HEK293 (cell line): ENCODE measurements around the gene ZNF652.

Source experiments
- CTCF ChIA-PET: fragments of 350-600 bp; formaldehyde crosslinking; extraction: SDS; loops from one replicate; lab custom pipeline; 2021; ENCODE audit warnings: antibody characterized with exemption; lab: Yijun Ruan, JAX
- POLR2A ChIA-PET: fragments of 300-600 bp; formaldehyde crosslinking; extraction: SDS; loops from one replicate; lab custom pipeline; 2020; ENCODE audit warnings: antibody characterized with exemption, inconsistent platforms; lab: Yijun Ruan, JAX
- H3K27ac ChIP-seq: fragments of 200-500 bp; sonication (Bioruptor generic); 2 replicates; pipeline ENCODE4 v1.5.1; 2014; ENCODE audit warnings: low read depth, low read length, control low read depth, inconsistent platforms; ENCODE audit errors: extremely low read depth
- H3K36me3 ChIP-seq, 2 experiments: fragments of 200-500 bp in 1 of 2; sonication (Bioruptor generic) in 1 of 2; 1 replicate in 1 of 2; 2 replicates in 1 of 2; pipeline ENCODE4 v1.5.1; 2014 to 2017; ENCODE audit warnings: inconsistent platforms in 2 of 2, low read length in 2 of 2; ENCODE audit not compliant: control insufficient read depth in 2 of 2, insufficient read depth in 1 of 2
- H3K4me1 ChIP-seq: fragments of 200-500 bp; sonication (Bioruptor generic); 2 replicates; pipeline ENCODE4 v1.5.1; 2014; ENCODE audit warnings: mild to moderate bottlenecking, low read length, inconsistent platforms; ENCODE audit not compliant: control insufficient read depth, insufficient read depth
- H3K4me3 ChIP-seq: 2 replicates; pipeline ENCODE4 v1.5.1; 2011; ENCODE audit warnings: low read depth, mild to moderate bottlenecking, control low read depth, low read length, moderate library complexity
- H3K9me3 ChIP-seq: fragments of 200-500 bp; sonication (Bioruptor generic); 2 replicates; pipeline ENCODE4 v1.5.1; 2014; ENCODE audit warnings: low read depth, low read length, inconsistent platforms; ENCODE audit not compliant: control insufficient read depth, insufficient read depth
- EGR2 ChIP-seq: fragments of 450-650 bp; formaldehyde crosslinking; IDR thresholded peaks from 2 replicates; pipeline ENCODE4 v1.5.1; 2016; ENCODE audit warnings: low read depth, missing biosample characterization, missing genetic modification characterization
- GLIS2 ChIP-seq: fragments of 450-650 bp; formaldehyde crosslinking; IDR thresholded peaks from 2 replicates; pipeline ENCODE4 v1.5.1; 2016; ENCODE audit warnings: missing biosample characterization, missing genetic modification characterization
- SP2 ChIP-seq: fragments of 450-650 bp; formaldehyde crosslinking; IDR thresholded peaks from 2 replicates; pipeline ENCODE4 v1.5.1; 2016; ENCODE audit warnings: missing biosample characterization, missing genetic modification characterization
- SP3 ChIP-seq: fragments of 450-650 bp; formaldehyde crosslinking; IDR thresholded peaks from 2 replicates; pipeline ENCODE4 v1.5.1; 2016; ENCODE audit warnings: missing biosample characterization, missing genetic modification characterization
- ZBTB1 ChIP-seq: fragments of 450-650 bp; formaldehyde crosslinking; IDR thresholded peaks from 2 replicates; pipeline ENCODE4 v1.5.1; 2016; ENCODE audit warnings: missing biosample characterization, missing genetic modification characterization
- ZBTB17 ChIP-seq: fragments of 450-650 bp; formaldehyde crosslinking; IDR thresholded peaks from 2 replicates; pipeline ENCODE4 v1.5.1; 2016; ENCODE audit warnings: missing biosample characterization, missing genetic modification characterization
- ZEB2 ChIP-seq: fragments of 450-650 bp; formaldehyde crosslinking; IDR thresholded peaks from 2 replicates; pipeline ENCODE4 v1.5.1; 2016; ENCODE audit warnings: missing biosample characterization, missing genetic modification characterization
- ZNF335 ChIP-seq: fragments of 450-650 bp; formaldehyde crosslinking; conservative IDR thresholded peaks from 2 replicates; pipeline ENCODE4 v1.5.1; 2016; ENCODE audit warnings: missing biosample characterization, missing genetic modification characterization
- ZNF394 ChIP-seq: fragments of 450-650 bp; formaldehyde crosslinking; IDR thresholded peaks from 2 replicates; pipeline ENCODE4 v1.5.1; 2016; ENCODE audit warnings: missing biosample characterization, missing genetic modification characterization, mild to moderate bottlenecking, moderate library complexity, borderline replicate concordance
- ZNF426 ChIP-seq: fragments of 450-650 bp; formaldehyde crosslinking; IDR thresholded peaks from 2 replicates; pipeline ENCODE4 v1.5.1; 2017; ENCODE audit warnings: missing biosample characterization, missing genetic modification characterization, mild to moderate bottlenecking, inconsistent platforms, moderate library complexity
- ZNF560 ChIP-seq: fragments of 450-650 bp; formaldehyde crosslinking; IDR thresholded peaks from 2 replicates; pipeline ENCODE4 v1.5.1; 2017; ENCODE audit warnings: missing biosample characterization, missing genetic modification characterization, borderline replicate concordance
- ZNF623 ChIP-seq: fragments of 450-650 bp; formaldehyde crosslinking; IDR thresholded peaks from 2 replicates; pipeline ENCODE4 v1.5.1; 2016; ENCODE audit warnings: missing biosample characterization, missing genetic modification characterization
- ZNF830 ChIP-seq: fragments of 450-650 bp; IDR thresholded peaks from 2 replicates; pipeline ENCODE4 v1.5.0; 2018; ENCODE audit warnings: missing biosample characterization, missing genetic modification characterization, low read depth, mild to moderate bottlenecking, moderate library complexity
- ZSCAN30 ChIP-seq: fragments of 450-650 bp; IDR thresholded peaks from 2 replicates; pipeline ENCODE4 v1.5.1; 2018; ENCODE audit warnings: missing biosample characterization, mild to moderate bottlenecking, missing genetic modification characterization, moderate library complexity
- TF ChIP-seq, protein P1 (sequence below): fragments of 450-650 bp; formaldehyde crosslinking; IDR thresholded peaks from 2 replicates; pipeline ENCODE4; 2016; ENCODE audit warnings: missing biosample characterization, missing genetic modification characterization
- TF ChIP-seq, protein P2 (sequence below): fragments of 450-650 bp; formaldehyde crosslinking; IDR thresholded peaks from 2 replicates; pipeline ENCODE4 v1.5.1; 2017; ENCODE audit warnings: missing biosample characterization, missing genetic modification characterization
- TF ChIP-seq, protein P3 (sequence below): fragments of 450-650 bp; formaldehyde crosslinking; IDR thresholded peaks from 2 replicates; pipeline ENCODE4 v1.5.1; 2016; ENCODE audit warnings: missing biosample characterization, missing genetic modification characterization, borderline replicate concordance
- TF ChIP-seq, protein P4 (sequence below): fragments of 450-650 bp; formaldehyde crosslinking; IDR thresholded peaks from 2 replicates; pipeline ENCODE4 v1.5.1; 2017; ENCODE audit warnings: missing biosample characterization, missing genetic modification characterization
- TF ChIP-seq, protein P5 (sequence below): fragments of 450-650 bp; formaldehyde crosslinking; IDR thresholded peaks from 2 replicates; pipeline ENCODE4 v1.5.1; 2016; ENCODE audit warnings: missing biosample characterization, missing genetic modification characterization, low read depth

Gene ZNF652

DNA sequence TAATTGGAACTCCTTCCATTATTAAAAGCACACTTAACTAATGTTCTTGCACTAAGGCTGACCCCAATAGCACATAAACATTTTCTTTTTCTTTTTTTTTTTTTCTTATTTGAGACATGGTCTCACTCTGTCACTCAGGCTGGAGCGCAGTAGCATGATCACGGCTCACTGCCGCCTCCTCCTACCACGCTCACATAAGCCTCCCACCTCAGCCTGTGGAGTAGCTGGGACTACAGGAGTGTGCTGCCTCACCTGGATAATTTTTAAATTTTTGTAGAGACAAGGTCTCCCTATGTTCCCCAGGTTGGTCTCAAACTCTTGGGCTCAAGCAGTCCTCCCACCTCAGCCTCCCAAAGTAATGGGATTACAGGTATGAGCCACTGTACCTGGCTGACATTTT is 1.2 kb upstream of the ZNF652 start:
- POLR2A ChIA-PET: interaction anchor here (0.9 to 1.5 kb wide), 4 partner anchors 10 to 51 kb away, joined by 3 to 4 read pairs (median 4); partner anchors contain the start of gene PHB1
- TF ChIP-seq ZNF623 (tag by site-specific recombination) (no peak), ZNF394 (peak; percentile 23; the same call in 1 of the 2 replicates), EGR2 (tag by site-specific recombination) (peak; percentile 28; the same call in 1 of the 2 replicates), ZSCAN30 (no peak), SP3 (tag by site-specific recombination) (no peak), ZBTB1 (tag by site-specific recombination) (no peak)
- TF ChIP-seq, protein P1, sequence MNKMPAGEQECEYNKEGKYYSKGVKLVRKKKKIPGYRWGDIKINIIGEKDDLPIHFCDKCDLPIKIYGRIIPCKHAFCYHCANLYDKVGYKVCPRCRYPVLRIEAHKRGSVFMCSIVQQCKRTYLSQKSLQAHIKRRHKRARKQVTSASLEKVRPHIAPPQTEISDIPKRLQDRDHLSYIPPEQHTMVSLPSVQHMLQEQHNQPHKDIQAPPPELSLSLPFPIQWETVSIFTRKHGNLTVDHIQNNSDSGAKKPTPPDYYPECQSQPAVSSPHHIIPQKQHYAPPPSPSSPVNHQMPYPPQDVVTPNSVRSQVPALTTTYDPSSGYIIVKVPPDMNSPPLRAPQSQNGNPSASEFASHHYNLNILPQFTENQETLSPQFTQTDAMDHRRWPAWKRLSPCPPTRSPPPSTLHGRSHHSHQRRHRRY (tag by site-specific recombination): no peak
- CTCF ChIA-PET: interaction anchor here (1.9 to 11.1 kb wide), 2 partner anchors 46 to 193 kb away, joined by 9 to 91 read pairs; no protein-coding TSS in a partner anchor
- no peaks in the 10 kb centered on the region for H3K36me3 ChIP-seq
- H3K4me1 ChIP-seq: peaks cover 21% of the 10 kb centered on the region
- H3K27ac ChIP-seq: no peak overlapping the region
- no peaks in the 10 kb centered on the region for H3K9me3 ChIP-seq
- H3K4me3 ChIP-seq: no peak overlapping the region

DNA sequence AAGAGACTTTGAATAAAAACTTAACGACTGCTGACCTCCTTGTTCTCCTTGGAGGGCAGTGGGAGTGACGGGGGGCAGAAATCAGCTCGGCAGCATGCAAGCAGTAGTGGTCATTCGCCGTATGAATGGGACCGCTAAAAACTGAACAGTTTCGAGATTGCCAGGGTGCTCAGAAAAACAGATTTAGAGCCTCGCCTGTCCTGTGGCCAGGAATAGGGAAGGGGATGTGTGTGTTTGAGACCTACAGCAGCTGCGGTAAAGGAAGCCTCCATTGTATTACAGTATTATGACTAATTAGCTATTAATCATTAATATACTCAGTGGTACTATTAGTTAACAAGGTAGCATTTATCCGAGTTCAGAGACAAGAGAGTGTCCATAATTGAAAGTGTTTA is 670 bp upstream of the ZNF652 start:
- TF ChIP-seq ZNF426 (tag by site-specific recombination) (no peak), GLIS2 (tag by site-specific recombination) (peak; percentile 10; the same call in 1 of the 2 replicates), ZNF560 (tag by site-specific recombination) (no peak), SP2 (tag by site-specific recombination) (no peak), ZBTB17 (tag by site-specific recombination) (no peak; the same call in 1 of the 2 replicates), ZEB2 (tag by site-specific recombination) (no peak), ZBTB1 (tag by site-specific recombination) (no peak), ZNF830 (tag by site-specific recombination) (no peak), ZNF335 (tag by site-specific recombination) (peak; percentile 34; the same call in 1 of the 2 replicates)
- TF ChIP-seq, protein P2, sequence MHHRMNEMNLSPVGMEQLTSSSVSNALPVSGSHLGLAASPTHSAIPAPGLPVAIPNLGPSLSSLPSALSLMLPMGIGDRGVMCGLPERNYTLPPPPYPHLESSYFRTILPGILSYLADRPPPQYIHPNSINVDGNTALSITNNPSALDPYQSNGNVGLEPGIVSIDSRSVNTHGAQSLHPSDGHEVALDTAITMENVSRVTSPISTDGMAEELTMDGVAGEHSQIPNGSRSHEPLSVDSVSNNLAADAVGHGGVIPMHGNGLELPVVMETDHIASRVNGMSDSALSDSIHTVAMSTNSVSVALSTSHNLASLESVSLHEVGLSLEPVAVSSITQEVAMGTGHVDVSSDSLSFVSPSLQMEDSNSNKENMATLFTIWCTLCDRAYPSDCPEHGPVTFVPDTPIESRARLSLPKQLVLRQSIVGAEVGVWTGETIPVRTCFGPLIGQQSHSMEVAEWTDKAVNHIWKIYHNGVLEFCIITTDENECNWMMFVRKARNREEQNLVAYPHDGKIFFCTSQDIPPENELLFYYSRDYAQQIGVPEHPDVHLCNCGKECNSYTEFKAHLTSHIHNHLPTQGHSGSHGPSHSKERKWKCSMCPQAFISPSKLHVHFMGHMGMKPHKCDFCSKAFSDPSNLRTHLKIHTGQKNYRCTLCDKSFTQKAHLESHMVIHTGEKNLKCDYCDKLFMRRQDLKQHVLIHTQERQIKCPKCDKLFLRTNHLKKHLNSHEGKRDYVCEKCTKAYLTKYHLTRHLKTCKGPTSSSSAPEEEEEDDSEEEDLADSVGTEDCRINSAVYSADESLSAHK (tag by site-specific recombination): peak; percentile 92
- TF ChIP-seq, protein P3, sequence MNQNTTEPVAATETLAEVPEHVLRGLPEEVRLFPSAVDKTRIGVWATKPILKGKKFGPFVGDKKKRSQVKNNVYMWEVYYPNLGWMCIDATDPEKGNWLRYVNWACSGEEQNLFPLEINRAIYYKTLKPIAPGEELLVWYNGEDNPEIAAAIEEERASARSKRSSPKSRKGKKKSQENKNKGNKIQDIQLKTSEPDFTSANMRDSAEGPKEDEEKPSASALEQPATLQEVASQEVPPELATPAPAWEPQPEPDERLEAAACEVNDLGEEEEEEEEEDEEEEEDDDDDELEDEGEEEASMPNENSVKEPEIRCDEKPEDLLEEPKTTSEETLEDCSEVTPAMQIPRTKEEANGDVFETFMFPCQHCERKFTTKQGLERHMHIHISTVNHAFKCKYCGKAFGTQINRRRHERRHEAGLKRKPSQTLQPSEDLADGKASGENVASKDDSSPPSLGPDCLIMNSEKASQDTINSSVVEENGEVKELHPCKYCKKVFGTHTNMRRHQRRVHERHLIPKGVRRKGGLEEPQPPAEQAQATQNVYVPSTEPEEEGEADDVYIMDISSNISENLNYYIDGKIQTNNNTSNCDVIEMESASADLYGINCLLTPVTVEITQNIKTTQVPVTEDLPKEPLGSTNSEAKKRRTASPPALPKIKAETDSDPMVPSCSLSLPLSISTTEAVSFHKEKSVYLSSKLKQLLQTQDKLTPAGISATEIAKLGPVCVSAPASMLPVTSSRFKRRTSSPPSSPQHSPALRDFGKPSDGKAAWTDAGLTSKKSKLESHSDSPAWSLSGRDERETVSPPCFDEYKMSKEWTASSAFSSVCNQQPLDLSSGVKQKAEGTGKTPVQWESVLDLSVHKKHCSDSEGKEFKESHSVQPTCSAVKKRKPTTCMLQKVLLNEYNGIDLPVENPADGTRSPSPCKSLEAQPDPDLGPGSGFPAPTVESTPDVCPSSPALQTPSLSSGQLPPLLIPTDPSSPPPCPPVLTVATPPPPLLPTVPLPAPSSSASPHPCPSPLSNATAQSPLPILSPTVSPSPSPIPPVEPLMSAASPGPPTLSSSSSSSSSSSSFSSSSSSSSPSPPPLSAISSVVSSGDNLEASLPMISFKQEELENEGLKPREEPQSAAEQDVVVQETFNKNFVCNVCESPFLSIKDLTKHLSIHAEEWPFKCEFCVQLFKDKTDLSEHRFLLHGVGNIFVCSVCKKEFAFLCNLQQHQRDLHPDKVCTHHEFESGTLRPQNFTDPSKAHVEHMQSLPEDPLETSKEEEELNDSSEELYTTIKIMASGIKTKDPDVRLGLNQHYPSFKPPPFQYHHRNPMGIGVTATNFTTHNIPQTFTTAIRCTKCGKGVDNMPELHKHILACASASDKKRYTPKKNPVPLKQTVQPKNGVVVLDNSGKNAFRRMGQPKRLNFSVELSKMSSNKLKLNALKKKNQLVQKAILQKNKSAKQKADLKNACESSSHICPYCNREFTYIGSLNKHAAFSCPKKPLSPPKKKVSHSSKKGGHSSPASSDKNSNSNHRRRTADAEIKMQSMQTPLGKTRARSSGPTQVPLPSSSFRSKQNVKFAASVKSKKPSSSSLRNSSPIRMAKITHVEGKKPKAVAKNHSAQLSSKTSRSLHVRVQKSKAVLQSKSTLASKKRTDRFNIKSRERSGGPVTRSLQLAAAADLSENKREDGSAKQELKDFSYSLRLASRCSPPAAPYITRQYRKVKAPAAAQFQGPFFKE (tag by site-specific recombination): no peak
- TF ChIP-seq, protein P4, sequence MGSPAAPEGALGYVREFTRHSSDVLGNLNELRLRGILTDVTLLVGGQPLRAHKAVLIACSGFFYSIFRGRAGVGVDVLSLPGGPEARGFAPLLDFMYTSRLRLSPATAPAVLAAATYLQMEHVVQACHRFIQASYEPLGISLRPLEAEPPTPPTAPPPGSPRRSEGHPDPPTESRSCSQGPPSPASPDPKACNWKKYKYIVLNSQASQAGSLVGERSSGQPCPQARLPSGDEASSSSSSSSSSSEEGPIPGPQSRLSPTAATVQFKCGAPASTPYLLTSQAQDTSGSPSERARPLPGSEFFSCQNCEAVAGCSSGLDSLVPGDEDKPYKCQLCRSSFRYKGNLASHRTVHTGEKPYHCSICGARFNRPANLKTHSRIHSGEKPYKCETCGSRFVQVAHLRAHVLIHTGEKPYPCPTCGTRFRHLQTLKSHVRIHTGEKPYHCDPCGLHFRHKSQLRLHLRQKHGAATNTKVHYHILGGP (tag by site-specific recombination): no peak
- TF ChIP-seq, protein P5, sequence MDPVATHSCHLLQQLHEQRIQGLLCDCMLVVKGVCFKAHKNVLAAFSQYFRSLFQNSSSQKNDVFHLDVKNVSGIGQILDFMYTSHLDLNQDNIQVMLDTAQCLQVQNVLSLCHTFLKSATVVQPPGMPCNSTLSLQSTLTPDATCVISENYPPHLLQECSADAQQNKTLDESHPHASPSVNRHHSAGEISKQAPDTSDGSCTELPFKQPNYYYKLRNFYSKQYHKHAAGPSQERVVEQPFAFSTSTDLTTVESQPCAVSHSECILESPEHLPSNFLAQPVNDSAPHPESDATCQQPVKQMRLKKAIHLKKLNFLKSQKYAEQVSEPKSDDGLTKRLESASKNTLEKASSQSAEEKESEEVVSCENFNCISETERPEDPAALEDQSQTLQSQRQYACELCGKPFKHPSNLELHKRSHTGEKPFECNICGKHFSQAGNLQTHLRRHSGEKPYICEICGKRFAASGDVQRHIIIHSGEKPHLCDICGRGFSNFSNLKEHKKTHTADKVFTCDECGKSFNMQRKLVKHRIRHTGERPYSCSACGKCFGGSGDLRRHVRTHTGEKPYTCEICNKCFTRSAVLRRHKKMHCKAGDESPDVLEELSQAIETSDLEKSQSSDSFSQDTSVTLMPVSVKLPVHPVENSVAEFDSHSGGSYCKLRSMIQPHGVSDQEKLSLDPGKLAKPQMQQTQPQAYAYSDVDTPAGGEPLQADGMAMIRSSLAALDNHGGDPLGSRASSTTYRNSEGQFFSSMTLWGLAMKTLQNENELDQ (tag by site-specific recombination): no peak
- POLR2A ChIA-PET: interaction anchor here (0.7 to 1.5 kb wide), 7 partner anchors 11 to 52 kb away, joined by 3 to 4 read pairs (median 3); partner anchors contain the start of gene PHB1
- peak overlapping the region; percentile 94 for H3K4me3 ChIP-seq
- peak overlapping the region; percentile 34; the same call in 1 of the 2 replicates for H3K27ac ChIP-seq
- no peaks in the 10 kb centered on the region for H3K36me3 ChIP-seq
- no peaks in the 10 kb centered on the region for H3K9me3 ChIP-seq
- CTCF ChIA-PET: interaction anchor here (0.7 to 11.1 kb wide), 4 partner anchors 27 to 193 kb away, joined by 4 to 91 read pairs (median 7); no protein-coding TSS in a partner anchor
- H3K4me1 ChIP-seq: peaks cover 26% of the 10 kb centered on the region
